Amniotic epithelial cell (primary cell): Measurements from ENCODE around the gene GRIA3.
A peak's percentile ranks its signal among the peaks of the same experiment; 100 is the strongest.

ENCODE experiments used
- DNase-seq: peaks from one replicate; pipeline ENCODE4 v3.0.0-alpha.2; 2010; ENCODE audit warnings: low read depth

The GRIA3 gene

GRCh38 chrX:123193101-123193500, 9.0 kb downstream of the GRIA3 start:
- DNase-seq: no peak

- DNase-seq: no peak
Observed at GRCh38 chrX:123199338-123199737, 15.3 kb downstream of the GRIA3 start.

- DNase-seq: no peak
Observed at GRCh38 chrX:123201720-123202119, 17.6 kb downstream of the GRIA3 start.

GRCh38 chrX:123202523-123202922, 18.4 kb downstream of the GRIA3 start:
- DNase-seq: no peak

GRCh38 chrX:123203772-123204171, 19.7 kb downstream of the GRIA3 start:
- DNase-seq: no peak

- DNase-seq: no peak
Observed at GRCh38 chrX:123206176-123206575, 22.1 kb downstream of the GRIA3 start.

GRCh38 chrX:123210252-123210651, 26.2 kb downstream of the GRIA3 start:
- DNase-seq: no peak

- DNase-seq: no peak
Observed at GRCh38 chrX:123215397-123216089, 31.5 kb downstream of the GRIA3 start.

GRCh38 chrX:123217077-123217476, 33.0 kb downstream of the GRIA3 start:
- peak; percentile 7 for DNase-seq

- no peak for DNase-seq
Observed at GRCh38 chrX:123217728-123218127, 33.6 kb downstream of the GRIA3 start.

- peak; percentile 3 for DNase-seq
Observed at GRCh38 chrX:123219916-123220315, 35.8 kb downstream of the GRIA3 start.

- DNase-seq: no peak
Observed at GRCh38 chrX:123222920-123223319, 38.8 kb downstream of the GRIA3 start.

GRCh38 chrX:123223409-123223808, 39.3 kb downstream of the GRIA3 start:
- DNase-seq: no peak

GRCh38 chrX:123223859-123224258, 39.8 kb downstream of the GRIA3 start:
- no peak for DNase-seq

GRCh38 chrX:123230798-123231197, 46.7 kb downstream of the GRIA3 start:
- DNase-seq: no peak

- DNase-seq: no peak
Observed at GRCh38 chrX:123236859-123237258, 52.8 kb downstream of the GRIA3 start.

GRCh38 chrX:123237271-123237670, 53.2 kb downstream of the GRIA3 start:
- DNase-seq: no peak

- DNase-seq: no peak
Observed at GRCh38 chrX:123254457-123254856, 70.4 kb downstream of the GRIA3 start.

- DNase-seq: no peak
Observed at GRCh38 chrX:123256378-123256777, 72.3 kb downstream of the GRIA3 start.

GRCh38 chrX:123260920-123261418, 76.9 kb downstream of the GRIA3 start:
- no peak for DNase-seq

- DNase-seq: no peak
Observed at GRCh38 chrX:123263270-123263669, 79.2 kb downstream of the GRIA3 start.

GRCh38 chrX:123263747-123264146, 79.7 kb downstream of the GRIA3 start:
- no peak for DNase-seq

- DNase-seq: peak; percentile 0
Observed at GRCh38 chrX:123267220-123267619, 83.1 kb downstream of the GRIA3 start.

GRCh38 chrX:123271902-123272301, 87.8 kb downstream of the GRIA3 start:
- DNase-seq: no peak
